ENCODE data around the gene MYBPC2.

Gene MYBPC2

DNA sequence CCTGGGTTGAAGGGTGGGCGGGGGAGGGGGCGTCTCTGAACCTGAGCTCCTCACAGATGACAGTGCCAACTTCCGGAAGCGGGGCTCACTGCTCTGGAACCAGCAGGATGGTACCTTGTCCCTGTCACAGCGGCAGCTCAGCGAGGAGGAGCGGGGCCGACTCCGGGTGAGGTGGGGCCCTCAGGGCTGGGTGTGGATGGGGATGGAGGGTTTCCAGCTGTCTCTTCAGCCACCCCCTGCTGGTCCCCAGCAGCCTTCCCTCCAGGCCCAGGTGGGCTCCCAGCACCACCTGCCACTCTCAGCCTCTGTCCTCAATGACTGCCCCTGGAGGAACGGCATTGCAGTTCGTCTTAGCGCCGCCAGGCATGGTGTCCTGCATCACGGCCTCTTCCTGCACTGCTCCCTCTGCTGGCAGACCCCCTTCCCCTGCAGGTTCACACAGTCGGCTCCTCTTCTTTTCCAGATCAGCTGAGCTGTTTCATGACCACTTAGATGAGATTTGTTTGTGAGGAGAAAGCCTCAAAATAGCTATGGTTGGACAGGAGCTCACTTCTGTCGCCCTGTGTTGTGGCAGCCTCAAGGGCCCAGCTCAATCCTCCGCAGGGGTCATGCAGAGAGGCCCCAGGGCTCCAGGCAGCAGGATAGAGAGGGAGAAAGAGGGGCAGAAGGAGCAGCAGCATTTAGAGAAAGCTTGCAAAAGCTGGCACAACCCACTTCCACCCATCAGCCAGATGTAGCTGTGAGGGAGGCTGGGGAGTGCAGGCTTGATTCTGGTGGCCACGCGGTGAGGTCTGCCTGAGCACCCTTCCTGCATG lies 46.4 kb downstream of the MYBPC2 start:
- in situ Hi-C loops (cut with HindIII; ENCODE audit: low sequenced_read_pairs): no loop called here

DNA sequence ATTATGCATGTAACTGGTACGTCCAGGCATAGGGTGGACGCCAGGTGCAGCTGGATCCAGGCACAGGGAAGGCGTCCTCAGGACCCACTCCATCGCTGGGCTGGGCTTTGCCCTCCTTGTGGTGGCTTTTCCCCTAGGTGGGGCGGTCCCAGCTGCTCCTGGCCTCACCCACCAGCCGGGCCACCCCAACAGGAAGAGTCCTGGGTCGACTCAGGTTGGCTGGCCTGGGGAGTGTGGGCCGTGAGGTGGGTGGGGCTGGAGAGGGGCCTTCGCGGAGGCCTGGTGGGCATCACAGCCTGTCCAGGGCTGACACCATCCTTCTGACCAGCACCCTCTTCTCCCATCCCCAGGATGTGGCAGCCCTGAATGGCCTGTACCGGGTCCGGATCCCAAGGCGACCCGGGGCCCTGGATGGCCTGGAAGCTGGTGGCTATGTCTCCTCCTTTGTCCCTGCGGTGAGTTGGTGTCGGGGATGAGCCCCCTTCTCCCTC lies 47.1 kb downstream of the MYBPC2 start:
- in situ Hi-C loops (cut with HindIII; ENCODE audit: low sequenced_read_pairs): no loop called here

DNA sequence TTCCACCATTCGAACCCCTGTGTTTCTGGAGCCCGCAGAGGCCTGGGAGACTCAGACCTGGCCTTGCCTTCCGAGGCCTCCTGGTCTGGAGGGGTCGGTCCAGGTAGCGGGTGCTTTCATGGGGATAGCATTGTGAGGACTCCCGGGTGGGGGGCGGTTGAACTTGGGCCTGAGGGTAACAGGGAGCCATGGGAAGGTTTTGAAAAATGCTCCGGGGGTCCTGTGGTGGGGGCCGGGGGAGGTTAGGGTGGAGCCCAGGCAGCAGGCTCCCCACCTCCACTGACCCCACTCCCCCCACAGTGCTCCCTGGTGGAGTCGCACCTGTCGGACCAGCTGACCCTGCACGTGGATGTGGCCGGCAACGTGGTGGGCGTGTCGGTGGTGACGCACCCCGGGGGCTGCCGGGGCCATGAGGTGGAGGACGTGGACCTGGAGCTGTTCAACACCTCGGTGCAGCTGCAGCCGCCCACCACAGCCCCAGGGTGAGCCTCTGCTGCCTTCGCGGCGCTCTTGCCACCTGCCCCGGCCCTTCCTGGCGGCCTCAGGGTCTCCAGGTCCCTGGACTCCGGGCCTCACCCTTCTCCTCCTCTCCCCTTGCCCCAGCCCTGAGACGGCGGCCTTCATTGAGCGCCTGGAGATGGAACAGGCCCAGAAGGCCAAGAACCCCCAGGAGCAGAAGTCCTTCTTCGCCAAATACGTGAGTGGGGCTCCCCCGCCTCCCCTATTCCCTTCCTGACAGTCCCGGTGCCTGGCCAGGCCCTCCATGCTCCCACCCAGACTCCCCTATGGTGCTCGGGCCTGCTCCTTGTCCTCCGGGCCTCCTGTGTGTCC lies 47.8 kb downstream of the MYBPC2 start:
- in situ Hi-C loops (cut with HindIII; ENCODE audit: low sequenced_read_pairs): no loop called here

DNA sequence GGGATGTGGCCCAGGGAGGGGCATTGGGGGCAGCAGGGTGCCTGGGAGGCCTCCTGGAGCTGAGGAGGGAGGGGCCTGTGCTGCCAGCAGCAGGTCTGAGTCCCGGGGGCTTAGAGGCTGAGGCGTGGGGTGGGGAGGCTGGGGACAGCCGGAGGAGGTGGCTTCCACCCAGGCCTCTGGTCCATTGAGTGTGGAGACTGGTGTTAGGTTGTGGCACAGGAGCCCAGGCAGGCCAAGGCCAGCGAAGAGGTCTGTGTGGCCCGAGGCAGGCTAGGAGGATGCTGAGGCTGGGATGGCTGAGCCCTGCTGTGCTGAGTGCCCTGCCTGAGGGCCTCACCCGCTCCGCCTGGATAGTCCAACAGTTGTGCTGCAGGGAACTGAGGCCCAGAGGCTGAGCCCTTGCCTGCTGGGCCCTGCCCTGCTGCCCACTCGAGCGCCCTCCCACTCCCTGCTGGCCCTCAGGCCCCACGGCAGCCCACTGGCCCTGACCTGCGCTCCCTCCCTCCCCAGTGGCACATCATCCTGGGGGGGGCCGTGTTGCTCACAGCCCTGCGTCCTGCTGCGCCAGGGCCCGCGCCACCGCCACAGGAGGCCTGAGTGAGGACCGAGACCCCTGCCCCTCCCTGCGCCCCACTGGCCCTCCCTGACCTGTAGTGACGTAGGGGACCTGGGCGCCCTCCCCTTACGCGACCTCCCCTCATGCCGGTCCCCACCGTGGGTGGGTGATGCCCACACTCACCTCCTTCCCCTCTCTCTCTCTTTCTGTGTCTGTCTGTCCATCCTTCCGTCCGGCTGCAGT lies 48.9 kb downstream of the MYBPC2 start:
- in situ Hi-C loops (cut with HindIII; ENCODE audit: low sequenced_read_pairs): no loop called here

- in situ Hi-C loops (cut with HindIII; ENCODE audit: low sequenced_read_pairs): no loop called here
These were observed 49.7 kb downstream of the MYBPC2 start for GRCh38 chr19:50482271-50482855.

- in situ Hi-C loops (cut with HindIII; ENCODE audit: low sequenced_read_pairs): no loop called here
These were observed 50.2 kb downstream of the MYBPC2 start for GRCh38 chr19:50482916-50483315.

DNA sequence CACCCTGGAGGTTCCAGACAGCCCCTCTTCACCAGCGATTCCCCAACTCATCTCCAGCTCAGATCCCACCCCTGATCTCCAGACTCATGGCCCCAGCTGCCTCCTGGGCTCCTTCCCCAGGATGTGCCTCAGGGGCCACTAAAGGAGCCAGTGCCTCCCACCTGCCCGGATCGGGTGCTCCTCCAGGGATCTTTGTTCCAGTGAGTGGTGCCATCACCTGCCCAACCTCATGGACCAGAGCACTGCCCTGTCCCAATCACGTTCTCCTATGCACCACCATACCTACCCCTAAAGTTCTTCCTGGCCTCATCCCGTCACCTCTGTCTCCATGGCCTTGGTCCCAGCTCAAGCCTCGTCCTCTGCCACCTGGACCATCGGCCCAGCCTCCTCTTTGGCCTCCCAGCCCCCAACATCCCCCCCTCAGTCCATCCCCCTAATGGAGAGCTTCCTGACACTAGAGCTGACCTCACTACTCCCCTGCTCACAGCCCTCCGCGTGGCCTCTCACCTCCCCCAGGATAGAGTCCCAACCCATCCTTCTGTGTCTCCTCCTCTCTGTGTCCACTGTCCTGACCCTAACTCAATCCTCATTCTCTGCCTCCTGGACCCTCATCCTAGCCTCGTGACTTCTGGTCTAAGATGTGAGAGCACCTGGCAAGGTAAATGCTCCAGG lies 52.7 kb downstream of the MYBPC2 start:
- in situ Hi-C loops (cut with HindIII; ENCODE audit: low sequenced_read_pairs): no loop called here

DNA sequence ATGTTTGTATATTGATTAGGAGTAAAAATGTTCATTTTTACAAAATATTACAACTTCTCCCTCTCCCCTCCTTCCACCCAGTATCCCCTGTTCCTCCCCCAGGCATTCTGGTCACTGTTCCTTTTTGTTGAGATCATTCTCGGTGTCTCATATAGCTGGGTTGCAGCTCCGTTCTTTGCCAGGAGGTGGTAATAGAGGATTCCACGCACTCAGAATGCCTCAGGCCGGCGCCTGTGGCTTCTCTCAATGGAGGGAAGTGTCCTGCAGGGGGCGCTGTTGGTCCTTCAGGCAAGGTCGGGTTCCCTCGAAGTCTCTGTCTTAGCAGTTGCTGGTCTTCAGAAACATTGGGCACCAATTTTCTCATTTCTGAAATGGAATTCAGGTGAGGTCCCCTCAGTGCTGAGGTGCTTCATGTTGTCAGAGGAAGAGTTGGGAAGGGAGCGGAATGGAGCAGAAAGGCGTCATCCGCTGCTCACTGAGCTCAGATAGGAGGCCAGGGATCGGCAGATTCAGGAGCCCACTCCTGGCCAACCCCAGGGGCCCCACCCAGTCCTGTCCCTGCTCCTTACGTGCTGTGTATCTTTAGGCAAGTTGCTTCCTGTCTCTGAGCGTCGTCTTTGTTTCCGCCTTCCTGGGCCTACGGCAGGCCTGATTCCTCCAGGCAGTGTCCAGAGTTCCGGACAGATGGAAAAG lies 54.3 kb downstream of the MYBPC2 start:
- in situ Hi-C loops (cut with HindIII; ENCODE audit: low sequenced_read_pairs): no loop called here

GRCh38 chr19:50488389-50489194 lies 55.9 kb downstream of the MYBPC2 start:
- in situ Hi-C loops (cut with HindIII; ENCODE audit: low sequenced_read_pairs): no loop called here

- in situ Hi-C loops (cut with HindIII; ENCODE audit: low sequenced_read_pairs): no loop called here
These were observed 56.8 kb downstream of the MYBPC2 start for GRCh38 chr19:50489461-50490011.

DNA sequence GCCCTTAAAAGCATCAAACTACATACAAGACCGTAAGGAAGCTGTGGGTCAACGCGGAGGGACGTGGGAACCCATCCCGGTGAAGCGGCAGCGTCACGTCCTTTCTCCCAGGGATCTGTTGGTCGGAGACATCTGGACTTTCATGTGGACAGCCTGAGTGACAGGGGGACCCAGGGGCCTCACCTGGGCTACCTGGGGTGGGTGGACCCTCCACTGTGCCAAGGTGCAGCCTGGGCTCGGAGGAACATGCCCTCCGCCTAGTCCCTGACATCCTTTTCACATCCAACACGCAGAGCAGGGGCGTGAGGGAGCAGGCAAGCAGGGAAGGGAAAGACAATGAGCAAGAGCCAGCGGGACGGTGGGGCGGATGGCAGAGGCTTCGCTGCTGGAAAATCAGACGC lies 57.7 kb downstream of the MYBPC2 start:
- in situ Hi-C loops (cut with HindIII; ENCODE audit: low sequenced_read_pairs): no loop called here

DNA sequence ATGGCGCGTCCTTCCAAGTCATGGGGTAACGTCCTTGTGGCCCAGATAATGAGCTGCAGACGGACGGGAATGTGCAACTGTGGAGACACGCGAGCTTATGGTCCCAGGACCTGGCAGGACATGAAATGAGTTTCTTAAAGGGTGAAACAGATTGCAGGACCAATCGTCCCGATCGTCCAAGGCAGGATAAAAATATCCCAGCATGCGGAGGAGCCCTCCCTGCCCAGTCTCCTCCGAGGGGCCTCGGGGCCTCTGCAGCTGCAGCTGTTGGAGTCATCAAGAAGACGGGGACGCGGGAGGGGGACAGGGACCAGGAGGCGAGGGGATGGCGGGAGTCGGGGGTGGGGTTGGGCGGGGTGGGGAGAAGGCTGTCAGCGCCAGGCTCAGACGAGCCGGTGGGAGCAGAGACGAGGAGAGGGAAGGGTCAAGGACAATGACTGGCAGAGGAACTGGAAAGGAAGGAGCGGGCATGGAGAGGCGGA lies 58.3 kb downstream of the MYBPC2 start:
- in situ Hi-C loops (cut with HindIII; ENCODE audit: low sequenced_read_pairs): no loop called here

DNA sequence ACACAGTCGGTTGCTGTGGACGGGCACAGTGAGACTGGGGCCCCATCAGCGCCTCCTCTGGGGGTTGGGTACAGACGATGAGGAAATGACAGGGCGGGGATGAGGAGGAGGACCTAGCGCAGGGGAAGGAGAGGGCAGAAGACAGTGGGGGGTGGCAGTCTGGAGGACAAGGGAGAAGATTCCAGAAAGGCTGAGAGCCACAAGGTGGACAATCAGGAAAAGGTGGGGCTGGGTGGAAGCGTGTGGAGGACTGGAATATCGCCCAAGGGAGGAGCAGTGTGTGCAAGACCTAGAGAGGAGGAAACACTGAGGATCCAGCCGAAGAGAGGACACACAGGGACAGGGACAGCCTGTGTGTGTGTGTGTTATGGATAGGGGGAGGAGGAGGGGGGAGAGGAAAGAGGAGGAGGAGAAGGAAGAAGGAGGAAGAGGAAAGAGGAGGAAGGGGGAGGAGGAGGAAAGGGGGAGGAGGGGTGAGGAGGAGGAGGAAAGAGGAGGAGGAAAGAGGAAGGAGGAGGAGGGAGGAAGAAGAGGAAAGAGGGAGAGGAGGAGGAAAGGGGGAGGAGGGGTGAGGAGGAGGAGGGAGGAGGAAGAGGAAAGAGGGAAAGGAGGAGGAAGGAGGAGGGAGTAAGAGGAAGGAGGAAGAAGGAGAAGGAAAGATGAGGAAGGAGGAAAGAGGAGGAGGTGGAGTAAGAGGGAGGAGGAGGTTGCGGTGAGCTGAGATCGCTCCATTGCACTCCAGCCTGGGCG lies 59.8 kb downstream of the MYBPC2 start:
- in situ Hi-C loops (cut with HindIII; ENCODE audit: low sequenced_read_pairs): no loop called here

GRCh38 chr19:50493171-50493570 lies 60.5 kb downstream of the MYBPC2 start:
- in situ Hi-C loops (cut with HindIII; ENCODE audit: low sequenced_read_pairs): no loop called here

DNA sequence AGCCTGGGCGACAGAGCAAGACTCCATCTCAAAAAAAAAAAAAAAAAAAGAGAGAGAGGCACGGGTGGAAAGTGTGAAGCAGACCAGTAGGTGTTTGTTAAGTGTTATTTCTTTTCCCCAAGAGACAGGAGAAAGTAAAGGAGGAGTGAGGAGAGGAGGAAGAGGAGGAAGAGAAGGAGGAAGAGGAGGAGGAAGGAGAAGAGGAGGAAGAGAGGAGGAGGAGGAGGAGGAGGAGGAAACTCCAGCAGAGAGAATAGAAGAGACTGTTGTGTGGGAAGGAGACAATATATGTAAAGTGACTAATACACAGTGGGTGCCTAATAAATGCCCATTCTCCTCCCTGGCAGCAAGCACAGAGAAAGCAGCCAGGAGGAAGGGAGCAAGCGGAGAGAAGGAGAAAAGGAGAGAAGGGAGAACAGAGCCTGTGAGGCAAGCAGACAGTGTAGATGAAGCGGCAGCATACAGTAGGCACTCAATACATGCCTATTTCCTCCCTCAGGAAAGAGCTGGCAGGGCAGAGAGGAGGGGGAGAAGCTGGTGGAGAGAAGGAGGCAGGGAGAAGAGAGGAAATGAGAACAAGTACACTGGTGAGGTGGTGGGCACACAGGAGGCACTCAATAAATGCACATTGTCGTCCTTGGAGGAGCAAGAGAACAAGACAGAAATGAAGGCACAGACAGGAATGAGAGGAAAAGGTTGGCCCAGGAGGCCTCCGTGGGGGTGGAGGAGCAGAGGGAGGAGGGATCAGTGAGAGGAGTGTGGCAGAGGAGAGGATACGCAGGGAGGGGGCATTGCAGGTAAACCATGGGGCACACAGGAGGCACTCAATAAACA lies 61.7 kb downstream of the MYBPC2 start:
- in situ Hi-C loops (cut with HindIII; ENCODE audit: low sequenced_read_pairs): no loop called here

- in situ Hi-C loops (cut with HindIII; ENCODE audit: low sequenced_read_pairs): no loop called here
These were observed 62.4 kb downstream of the MYBPC2 start for GRCh38 chr19:50495020-50495531.
